IPS-15b (cell line): ENCODE results near the gene SDK1.

Source experiments
- H3K27me3 ChIP-seq: one replicate; pipeline ENCODE4 v1.6.1; 2013; ENCODE audit warnings: low read length; ENCODE audit not compliant: control insufficient read depth, insufficient read depth
- H3K36me3 ChIP-seq: one replicate; pipeline ENCODE4 v1.6.1; 2013; ENCODE audit warnings: low read length; ENCODE audit not compliant: control insufficient read depth, insufficient read depth
- H3K4me1 ChIP-seq: one replicate; pipeline ENCODE4 v1.6.1; 2013; ENCODE audit warnings: mild to moderate bottlenecking, low read length; ENCODE audit not compliant: control insufficient read depth, insufficient read depth
- H3K4me3 ChIP-seq: one replicate; pipeline ENCODE4 v1.5.1; 2013; ENCODE audit warnings: low read depth, low read length
- H3K9ac ChIP-seq: one replicate; pipeline ENCODE4 v1.6.1; 2013; ENCODE audit warnings: low read depth, mild to moderate bottlenecking, low read length
- H3K9me3 ChIP-seq: one replicate; pipeline ENCODE4 v1.6.1; 2013; ENCODE audit warnings: mild to moderate bottlenecking, low read length; ENCODE audit not compliant: control insufficient read depth, insufficient read depth

The SDK1 gene

GRCh38 chr7:3821488-3821887, 520.4 kb downstream of the SDK1 start:
- H3K4me3 ChIP-seq, result no peak overlapping the region
- no peaks in the 10 kb centered on the region for H3K27me3 ChIP-seq
- H3K36me3 ChIP-seq, result no peaks in the 10 kb centered on the region
- H3K4me1 ChIP-seq, result peaks cover 2% of the 10 kb centered on the region
- no peaks in the 10 kb centered on the region for H3K9me3 ChIP-seq
- no peak overlapping the region for H3K9ac ChIP-seq

- peaks cover 2% of the 10 kb centered on the region for H3K4me1 ChIP-seq
Observed at GRCh38 chr7:3825491-3825890, 524.4 kb downstream of the SDK1 start.

GRCh38 chr7:3832199-3832598, 531.1 kb downstream of the SDK1 start:
- H3K36me3 ChIP-seq, result no peaks in the 10 kb centered on the region
- H3K4me3 ChIP-seq, result no peak overlapping the region
- no peaks in the 10 kb centered on the region for H3K9me3 ChIP-seq
- H3K9ac ChIP-seq, result no peak overlapping the region
- no peaks in the 10 kb centered on the region for H3K27me3 ChIP-seq
- no peaks in the 10 kb centered on the region for H3K4me1 ChIP-seq

More at GRCh38 chr7:3825491-3825890, 524.4 kb downstream of the SDK1 start:
- Histone ChIP-seq H3K36me3 (no peaks in the 10 kb centered on the region), H3K9me3 (no peaks in the 10 kb centered on the region), H3K27me3 (no peaks in the 10 kb centered on the region), H3K9ac (no peak overlapping the region), H3K4me3 (no peak overlapping the region)

DNA sequence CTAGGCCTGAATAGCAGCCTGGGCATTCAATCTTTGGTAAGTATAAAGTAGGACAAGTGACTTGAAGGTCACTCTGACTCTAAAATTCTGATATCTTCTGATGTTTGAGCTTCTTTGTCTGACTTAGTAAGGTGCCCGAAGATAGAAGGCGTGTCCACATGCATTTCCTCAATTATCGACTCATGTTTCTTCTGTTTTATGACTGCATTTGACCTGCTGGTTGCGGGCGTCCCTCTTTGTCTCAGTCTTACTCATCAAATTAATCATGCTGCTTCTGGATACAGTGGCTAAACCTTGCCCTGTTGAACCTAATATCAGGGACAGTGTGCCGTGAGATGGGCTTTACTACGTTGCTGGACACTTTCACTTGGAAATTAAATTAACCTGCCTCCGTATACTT, 534.1 kb downstream of the SDK1 start:
- Histone ChIP-seq H3K27me3 (no peaks in the 10 kb centered on the region), H3K9ac (no peak overlapping the region), H3K4me1 (no peaks in the 10 kb centered on the region)

DNA sequence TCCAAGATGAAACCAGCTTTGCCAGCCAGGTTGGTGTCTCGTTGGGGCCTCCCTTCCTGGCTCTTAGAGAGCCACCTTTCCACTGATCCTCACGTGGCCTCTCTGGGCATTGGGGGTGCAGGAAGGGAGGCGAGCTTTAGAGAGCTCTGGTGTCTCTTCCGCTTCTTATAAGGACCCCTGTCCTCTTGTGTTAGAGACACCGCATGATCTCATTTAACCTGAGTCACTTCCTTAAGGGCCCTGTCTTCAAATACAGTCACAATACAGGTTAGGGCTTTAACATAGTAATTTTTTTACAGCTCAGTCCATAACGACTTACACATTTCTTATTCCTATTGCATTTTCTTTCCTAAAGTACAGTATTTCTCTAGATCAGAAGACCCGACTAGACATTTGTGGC, 535.8 kb downstream of the SDK1 start:
- Histone ChIP-seq H3K27me3 (no peaks in the 10 kb centered on the region), H3K4me3 (no peak overlapping the region), H3K4me1 (no peaks in the 10 kb centered on the region), H3K36me3 (no peaks in the 10 kb centered on the region), H3K9ac (no peak overlapping the region), H3K9me3 (no peaks in the 10 kb centered on the region)

More for the DNA sequence above, 534.1 kb downstream of the SDK1 start:
- Histone ChIP-seq H3K9me3 (no peaks in the 10 kb centered on the region), H3K4me3 (no peak overlapping the region), H3K36me3 (no peaks in the 10 kb centered on the region)

DNA sequence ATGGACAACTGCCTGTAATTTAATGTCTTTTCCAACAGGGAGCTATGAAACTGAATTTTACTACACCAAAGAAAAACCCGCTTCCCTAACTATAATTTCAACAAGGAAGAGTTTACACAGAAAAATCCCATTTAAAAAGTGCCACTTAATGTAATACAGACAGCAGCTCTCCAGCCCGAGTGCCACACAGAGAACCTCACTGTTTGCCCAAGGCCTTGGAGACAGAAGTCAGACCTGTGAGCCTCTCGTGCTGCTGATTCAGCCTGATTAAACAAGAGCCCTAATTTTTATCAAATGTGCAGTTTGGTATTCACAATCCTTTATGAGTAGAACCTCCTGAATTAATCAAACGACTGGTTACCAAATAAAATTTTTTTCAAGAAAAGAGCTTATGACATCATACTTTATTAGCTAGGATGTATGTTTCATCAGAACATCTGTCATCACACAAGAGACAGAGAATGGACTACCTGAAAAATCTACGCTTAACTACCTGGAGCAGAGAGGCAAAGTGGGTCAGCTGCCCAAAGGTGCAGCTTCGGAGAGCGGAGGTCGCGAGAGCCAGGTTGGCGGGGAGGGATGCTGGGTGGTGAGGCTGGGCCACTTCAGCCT, 543.6 kb downstream of the SDK1 start:
- Histone ChIP-seq H3K27me3 (no peaks in the 10 kb centered on the region), H3K9me3 (no peaks in the 10 kb centered on the region), H3K9ac (no peak overlapping the region), H3K4me1 (no peaks in the 10 kb centered on the region), H3K4me3 (no peak overlapping the region), H3K36me3 (no peaks in the 10 kb centered on the region)

GRCh38 chr7:3846738-3847137, 545.7 kb downstream of the SDK1 start:
- H3K9me3 ChIP-seq, result no peaks in the 10 kb centered on the region
- no peaks in the 10 kb centered on the region for H3K4me1 ChIP-seq
- H3K27me3 ChIP-seq, result no peaks in the 10 kb centered on the region
- no peaks in the 10 kb centered on the region for H3K36me3 ChIP-seq
- no peak overlapping the region for H3K4me3 ChIP-seq
- H3K9ac ChIP-seq, result no peak overlapping the region

DNA sequence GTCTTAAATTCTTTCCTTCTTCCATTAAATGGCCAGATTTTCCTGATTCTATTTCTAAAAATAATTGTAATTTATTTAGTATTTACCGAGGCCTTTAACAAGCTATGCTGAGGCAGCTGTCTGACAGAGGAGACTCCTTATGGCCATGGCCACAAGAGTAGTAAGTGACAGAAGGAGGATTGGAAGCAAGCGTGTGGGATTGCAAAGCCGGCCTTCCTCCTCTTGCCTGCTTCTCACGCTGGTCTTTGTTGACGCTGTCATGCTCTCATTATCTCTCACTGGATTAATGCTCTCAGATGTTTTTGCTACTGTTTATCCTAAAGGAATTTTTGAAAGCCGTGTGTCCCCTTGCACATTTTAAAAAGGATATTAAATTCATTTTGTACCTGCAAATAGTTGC, 546.3 kb downstream of the SDK1 start:
- H3K9ac ChIP-seq, result no peak overlapping the region
- no peaks in the 10 kb centered on the region for H3K9me3 ChIP-seq
- H3K4me3 ChIP-seq, result no peak overlapping the region
- no peaks in the 10 kb centered on the region for H3K36me3 ChIP-seq
- no peaks in the 10 kb centered on the region for H3K27me3 ChIP-seq
- H3K4me1 ChIP-seq, result no peaks in the 10 kb centered on the region

GRCh38 chr7:3859431-3859830, 558.4 kb downstream of the SDK1 start:
- Histone ChIP-seq H3K9me3 (no peaks in the 10 kb centered on the region), H3K27me3 (no peaks in the 10 kb centered on the region), H3K4me1 (peaks cover 13% of the 10 kb centered on the region), H3K9ac (no peak overlapping the region), H3K36me3 (no peaks in the 10 kb centered on the region), H3K4me3 (no peak overlapping the region)

DNA sequence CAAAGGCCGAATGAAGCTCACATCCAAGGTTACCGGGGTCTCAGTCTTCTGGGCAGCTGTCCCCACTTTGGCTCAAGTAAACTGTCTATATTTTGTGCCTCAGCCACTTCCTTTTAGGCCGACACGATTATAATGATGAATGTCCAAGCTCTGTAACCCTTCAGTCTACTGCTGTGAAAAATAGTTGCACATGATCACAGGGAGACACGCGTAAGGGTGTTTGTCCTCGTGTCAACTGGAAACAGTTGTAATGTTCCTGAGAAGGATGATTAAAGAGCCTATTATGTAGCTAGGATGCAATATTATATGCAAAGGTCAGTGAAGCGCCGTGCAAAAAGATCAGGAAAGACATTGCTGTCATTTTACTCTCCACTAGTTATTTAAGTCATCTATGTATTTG, 559.9 kb downstream of the SDK1 start:
- Histone ChIP-seq H3K9me3 (no peaks in the 10 kb centered on the region), H3K4me3 (no peak overlapping the region), H3K9ac (no peak overlapping the region), H3K27me3 (no peaks in the 10 kb centered on the region), H3K4me1 (peaks cover 13% of the 10 kb centered on the region), H3K36me3 (no peaks in the 10 kb centered on the region)

- no peak overlapping the region for H3K9ac ChIP-seq
- no peak overlapping the region for H3K4me3 ChIP-seq
- H3K4me1 ChIP-seq, result peaks cover 13% of the 10 kb centered on the region
- no peaks in the 10 kb centered on the region for H3K27me3 ChIP-seq
- H3K9me3 ChIP-seq, result no peaks in the 10 kb centered on the region
- H3K36me3 ChIP-seq, result no peaks in the 10 kb centered on the region
Observed at GRCh38 chr7:3861386-3861785, 560.3 kb downstream of the SDK1 start.

- Histone ChIP-seq H3K27me3 (no peaks in the 10 kb centered on the region), H3K9me3 (no peaks in the 10 kb centered on the region), H3K4me1 (peaks cover 13% of the 10 kb centered on the region), H3K9ac (no peak overlapping the region), H3K36me3 (no peaks in the 10 kb centered on the region), H3K4me3 (no peak overlapping the region)
Observed at GRCh38 chr7:3861941-3862340, 560.9 kb downstream of the SDK1 start.
